Endodermal cell (in vitro differentiated cells): ENCODE data around the gene NPR1. TPM values are rescaled to one million over a fixed set of nuclear protein-coding genes. Genes with fewer than 3 reads are reported as not detected.

Experiments used
- DNase-seq: peaks from one replicate; pipeline ENCODE4 v3.0.0-alpha.2; 2017
- H3K27ac ChIP-seq: 2 replicates; pipeline ENCODE4 v1.5.1; 2013; ENCODE audit warnings: mild to moderate bottlenecking, low read depth, low read length, moderate library complexity
- H3K27me3 ChIP-seq: 2 replicates; pipeline ENCODE4 v1.6.1; 2013; ENCODE audit warnings: mild to moderate bottlenecking, low read length, moderate library complexity; ENCODE audit not compliant: insufficient read depth, control insufficient read depth, poor library complexity, severe bottlenecking
- H3K36me3 ChIP-seq: 2 replicates; pipeline ENCODE4 v1.7.0; 2013; ENCODE audit warnings: mild to moderate bottlenecking, low read length, moderate library complexity; ENCODE audit not compliant: control insufficient read depth, insufficient read depth
- H3K4me1 ChIP-seq: one replicate; pipeline ENCODE4 v1.7.0; 2013; ENCODE audit warnings: low read length; ENCODE audit not compliant: control insufficient read depth, insufficient read depth
- H3K4me3 ChIP-seq: 2 replicates; pipeline ENCODE4 v1.5.1; 2013; ENCODE audit warnings: mild to moderate bottlenecking, low read length, moderate library complexity
- H3K9ac ChIP-seq: 2 replicates; pipeline ENCODE4 v1.6.1; 2013; ENCODE audit warnings: mild to moderate bottlenecking, low read length, moderate library complexity; ENCODE audit not compliant: poor library complexity, severe bottlenecking; ENCODE audit errors: extremely low read depth
- H3K9me3 ChIP-seq: 2 replicates; pipeline ENCODE4 v1.6.1; 2013; ENCODE audit warnings: mild to moderate bottlenecking, low read length, moderate library complexity; ENCODE audit not compliant: control insufficient read depth
- H3K27ac Mint-ChIP-seq: 2 replicates; pipeline ENCODE4 v1.8.0; 2020; ENCODE audit warnings: mixed read lengths
- H3K27me3 Mint-ChIP-seq: 2 replicates; pipeline ENCODE4 v1.8.0; 2021; ENCODE audit warnings: mild to moderate bottlenecking, mixed read lengths; ENCODE audit not compliant: insufficient read depth
- H3K36me3 Mint-ChIP-seq: 2 replicates; pipeline ENCODE4 v1.8.0; 2020; ENCODE audit warnings: low read depth, mixed read lengths
- H3K4me1 Mint-ChIP-seq: 2 replicates; pipeline ENCODE4 v1.8.0; 2020; ENCODE audit warnings: mixed read lengths
- H3K4me3 Mint-ChIP-seq: 2 replicates; pipeline ENCODE4 v1.8.0; 2020; ENCODE audit warnings: mild to moderate bottlenecking, moderate library complexity, mixed read lengths
- H3K9me3 Mint-ChIP-seq: 2 replicates; pipeline ENCODE4 v1.8.0; 2020; ENCODE audit warnings: mild to moderate bottlenecking, mixed read lengths
- WGBS, 2 experiments: methylation state at CpG; one replicate each; pipeline versions ENCODE4 v1.1.5 to v1.1.7; 2013; ENCODE audit warnings: missing lambda C conversion rate in 2 of 2, mixed read lengths in 1 of 2; ENCODE audit not compliant: insufficient coverage in 1 of 2, insufficient read length in 1 of 2; 5-methylcytosine and 5-hydroxymethylcytosine counted together
- microRNA-seq: library from miRNA; unstranded; fragments of <30 nt; microRNA quantifications from one replicate; pipeline ENCODE4 v1.2.0, GENCODE V29; 2020; ENCODE audit warnings: borderline microRNAs expressed
- total RNA-seq, 2 donors: library from RNA; stranded (reverse); fragmentation: NEBNext Ultra II Directional in 1 of 2; extraction: Animal tissue kit (Norgen Biotek cat#: 25700) in 1 of 2; gene quantifications; 2 replicates in 1 of 2; 3 replicates in 1 of 2; pipeline ENCODE4 v1.2.1, GENCODE V29; 2021
- TF ChIP-seq, protein P1 (sequence below): fragments of 200-600 bp; sonication (generic); conservative IDR thresholded peaks from 2 replicates; pipeline ENCODE4 v1.5.0; 2021; ENCODE audit warnings: antibody characterized with exemption, mild to moderate bottlenecking

The NPR1 gene
- total RNA-seq, 2 donors from 2014 or later = 2.7 to 4.5 TPM

DNA sequence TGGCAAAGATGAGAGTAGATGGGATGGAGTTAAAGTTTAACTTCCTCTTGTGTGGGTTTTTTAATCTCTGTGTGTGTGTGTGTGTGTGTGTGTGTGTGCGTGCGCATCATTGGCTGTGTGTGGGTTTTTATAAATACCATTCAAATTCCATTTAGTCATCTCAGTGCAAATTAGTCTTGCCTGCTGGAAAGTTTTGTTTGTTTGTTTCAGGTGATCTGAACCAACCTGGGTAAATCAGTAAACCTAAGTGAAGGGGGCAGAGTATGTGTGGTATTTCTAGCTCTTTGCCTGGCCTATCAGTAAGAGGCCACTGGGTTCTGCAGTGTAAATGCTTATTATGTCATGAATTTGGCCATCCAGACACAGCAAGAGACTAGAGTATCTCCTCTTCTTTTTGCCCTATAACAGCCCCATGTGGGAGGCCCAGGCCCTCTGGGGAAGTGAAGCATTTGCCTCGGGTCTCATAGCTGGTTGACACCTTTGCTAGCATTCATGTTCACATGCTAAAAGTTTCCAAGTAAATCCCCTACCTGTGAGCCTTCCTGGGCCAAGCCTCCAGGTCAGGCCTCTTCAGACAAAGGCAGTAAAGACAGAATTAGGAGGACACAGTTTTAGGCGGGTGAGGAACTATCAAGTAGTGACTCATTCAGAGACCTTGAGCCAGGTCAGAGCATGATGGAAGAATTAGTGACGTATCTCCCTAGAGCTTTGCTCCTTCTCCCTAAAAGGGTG lies 64.1 kb downstream of the NPR1 start:
- Histone ChIP-seq H3K27ac (no peak overlapping the region), H3K4me1 (peaks cover 19% of the 10 kb centered on the region), H3K36me3 (peaks cover 62% of the 10 kb centered on the region), H3K4me3 (no peak overlapping the region), H3K9ac (no peak overlapping the region), H3K9me3 (no peaks in the 10 kb centered on the region), H3K27me3 (no peaks in the 10 kb centered on the region)
- Mint-ChIP-seq H3K36me3 (peaks cover 54% of the 10 kb centered on the region), H3K4me1 (peaks cover 56% of the 10 kb centered on the region), H3K27me3 (no peaks in the 10 kb centered on the region), H3K4me3 (no peak overlapping the region), H3K27ac (peak overlapping the region; percentile 56), H3K9me3 (no peaks in the 10 kb centered on the region)
- DNase-seq = no peak
- WGBS, 2 experiments = 90 to 92% methylated on average over 3 of the region's 5 CpGs
- TF ChIP-seq, protein P1, sequence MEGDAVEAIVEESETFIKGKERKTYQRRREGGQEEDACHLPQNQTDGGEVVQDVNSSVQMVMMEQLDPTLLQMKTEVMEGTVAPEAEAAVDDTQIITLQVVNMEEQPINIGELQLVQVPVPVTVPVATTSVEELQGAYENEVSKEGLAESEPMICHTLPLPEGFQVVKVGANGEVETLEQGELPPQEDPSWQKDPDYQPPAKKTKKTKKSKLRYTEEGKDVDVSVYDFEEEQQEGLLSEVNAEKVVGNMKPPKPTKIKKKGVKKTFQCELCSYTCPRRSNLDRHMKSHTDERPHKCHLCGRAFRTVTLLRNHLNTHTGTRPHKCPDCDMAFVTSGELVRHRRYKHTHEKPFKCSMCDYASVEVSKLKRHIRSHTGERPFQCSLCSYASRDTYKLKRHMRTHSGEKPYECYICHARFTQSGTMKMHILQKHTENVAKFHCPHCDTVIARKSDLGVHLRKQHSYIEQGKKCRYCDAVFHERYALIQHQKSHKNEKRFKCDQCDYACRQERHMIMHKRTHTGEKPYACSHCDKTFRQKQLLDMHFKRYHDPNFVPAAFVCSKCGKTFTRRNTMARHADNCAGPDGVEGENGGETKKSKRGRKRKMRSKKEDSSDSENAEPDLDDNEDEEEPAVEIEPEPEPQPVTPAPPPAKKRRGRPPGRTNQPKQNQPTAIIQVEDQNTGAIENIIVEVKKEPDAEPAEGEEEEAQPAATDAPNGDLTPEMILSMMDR = no peak

Small RNAs within 50 kb of the gene (microRNA-seq; reads per million reads assigned to microRNA genes)
- gene MIR8083 = not detected

Other genes starting within 250 kb of the NPR1 start
- gene S100A7, start 218.0 kb upstream of the NPR1 start, total RNA-seq = not detected
- 1 to 10 TPM; 3.7 to 7.5 TPM for gene S100A6, start 142.7 kb upstream of the NPR1 start, total RNA-seq
- not detected for gene S100A5, start 137.8 kb upstream of the NPR1 start, total RNA-seq
- 1 to 10 TPM; 4.9 to 6.2 TPM for gene S100A4, start 132.9 kb upstream of the NPR1 start, total RNA-seq
- not detected for gene S100A3, start 129.4 kb upstream of the NPR1 start, total RNA-seq
- 1 to 10 TPM in 1 of 2 donors, under 1 TPM in 1; 0.92 to 3.1 TPM for gene S100A2, start 112.8 kb upstream of the NPR1 start, total RNA-seq
- 100 to 1,000 TPM; 149 to 152 TPM for gene S100A16, start 65.6 kb upstream of the NPR1 start, total RNA-seq
- 100 to 1,000 TPM in 1 of 2 donors, 10 to 100 TPM in 1; 53.8 to 119 TPM for gene S100A14, start 62.4 kb upstream of the NPR1 start, total RNA-seq
- 100 to 1,000 TPM; 224 to 284 TPM for gene S100A13, start 51.2 kb upstream of the NPR1 start, total RNA-seq
- gene S100A1, start 50.3 kb upstream of the NPR1 start, total RNA-seq = 1 to 10 TPM; 1.8 to 5.0 TPM
- gene CHTOP, start 44.6 kb upstream of the NPR1 start, total RNA-seq = 100 to 1,000 TPM in 1 of 2 donors, 10 to 100 TPM in 1; 98.4 to 117 TPM
- gene SNAPIN, start 20.0 kb upstream of the NPR1 start, total RNA-seq = 10 to 100 TPM; 23.5 to 25.5 TPM
- 100 to 1,000 TPM; 280 to 315 TPM for gene ILF2, start 7.7 kb upstream of the NPR1 start, total RNA-seq
- gene INTS3, start 49.4 kb downstream of the NPR1 start, total RNA-seq = 100 to 1,000 TPM in 1 of 2 donors, 10 to 100 TPM in 1; 94.4 to 117 TPM
- gene SLC27A3, start 96.7 kb downstream of the NPR1 start, total RNA-seq = 10 to 100 TPM; 60.6 to 64.5 TPM
- 10 to 100 TPM; 45.2 to 51.2 TPM for gene GATAD2B, start 244.3 kb downstream of the NPR1 start, total RNA-seq